GM21367 (cell line): Measurements from ENCODE around the gene FOXE1.

Source experiments
- ATAC-seq: cut with Tn5 transposase; IDR thresholded peaks from one replicate; pipeline ENCODE4 v1.9.1; 2021; ENCODE audit not compliant: unreplicated experiment

FOXE1 gene

GRCh38 chr9:97853056-97853843 lies at the start of gene FOXE1:
FOXE1 (plus strand) TSS chr9:97853226; CDS start chr9:97853915, 689 bp downstream.
- ATAC-seq, result no peak

- no peak for ATAC-seq
These were observed 49.0 kb upstream of the FOXE1 start for GRCh38 chr9:97804059-97804365.

GRCh38 chr9:97806721-97807120 lies 46.3 kb upstream of the FOXE1 start:
- no peak for ATAC-seq

GRCh38 chr9:97807681-97808080 lies 45.3 kb upstream of the FOXE1 start:
- ATAC-seq, result no peak

GRCh38 chr9:97808415-97808814 lies 44.6 kb upstream of the FOXE1 start:
- ATAC-seq, result no peak

- no peak for ATAC-seq
These were observed 44.1 kb upstream of the FOXE1 start for GRCh38 chr9:97808972-97809371.

- ATAC-seq, result no peak
These were observed 43.2 kb upstream of the FOXE1 start for GRCh38 chr9:97809666-97810344.

- no peak for ATAC-seq
These were observed 41.3 kb upstream of the FOXE1 start for GRCh38 chr9:97811533-97812246.

GRCh38 chr9:97812247-97812543 lies 40.8 kb upstream of the FOXE1 start:
- no peak for ATAC-seq

- ATAC-seq, result no peak
These were observed 40.0 kb upstream of the FOXE1 start for GRCh38 chr9:97813072-97813471.

GRCh38 chr9:97819735-97820134 lies 33.3 kb upstream of the FOXE1 start:
- no peak for ATAC-seq

- ATAC-seq, result no peak
These were observed 32.7 kb upstream of the FOXE1 start for GRCh38 chr9:97820373-97820772.

GRCh38 chr9:97830884-97831829 lies 21.9 kb upstream of the FOXE1 start:
- no peak for ATAC-seq

- no peak for ATAC-seq
These were observed 21.0 kb upstream of the FOXE1 start for GRCh38 chr9:97831843-97832636.

- no peak for ATAC-seq
These were observed 12.5 kb upstream of the FOXE1 start for GRCh38 chr9:97840521-97840920.

GRCh38 chr9:97842960-97843359 lies 10.1 kb upstream of the FOXE1 start:
- ATAC-seq, result no peak

GRCh38 chr9:97845130-97845529 lies 7.9 kb upstream of the FOXE1 start:
- ATAC-seq, result no peak

- ATAC-seq, result no peak
These were observed 7.3 kb upstream of the FOXE1 start for GRCh38 chr9:97845763-97846162.

- ATAC-seq, result no peak
These were observed 6.7 kb upstream of the FOXE1 start for GRCh38 chr9:97846347-97846746.

- ATAC-seq, result no peak
These were observed 5.4 kb upstream of the FOXE1 start for GRCh38 chr9:97847474-97848214.
